Small intestine (tissue), 7 donors: ENCODE data around the gene GRB14. TPM values are rescaled to one million over a fixed set of nuclear protein-coding genes. Genes with fewer than 3 reads are reported as not detected.
"Not testable (repeated sequence)": the region's sequence is repeated elsewhere in the genome, so short reads cannot be mapped to it uniquely, and the experiment has no call there.

Experiments used
- DNase-seq, 2 donors: peaks; one replicate each; pipeline versions ENCODE4 v3.0.0 to v3.0.0-alpha.2; 2013
- FAIRE-seq: peaks from 2 replicates; lab custom pipeline; 2012; peaks lifted over from hg19 to GRCh38; lab: Jason Lieb, UNC
- H3K27ac ChIP-seq, 3 donors: one replicate each; pipeline ENCODE4 v1.5.1; 2013; ENCODE audit warnings: low read length in 2 of 3, mild to moderate bottlenecking in 2 of 3, control low read depth in 1 of 3, inconsistent platforms in 1 of 3, low read depth in 1 of 3, moderate library complexity in 1 of 3
- H3K27me3 ChIP-seq, 3 donors: one replicate each; pipeline ENCODE4 v1.6.1; 2013; ENCODE audit warnings: low read length in 3 of 3, inconsistent platforms in 1 of 3; ENCODE audit not compliant: control insufficient read depth in 3 of 3, insufficient read depth in 3 of 3
- H3K36me3 ChIP-seq, 3 donors: one replicate each; pipeline ENCODE4 v1.6.1; 2013; ENCODE audit warnings: low read length in 3 of 3, inconsistent platforms in 1 of 3, low read depth in 1 of 3, mild to moderate bottlenecking in 1 of 3, moderate library complexity in 1 of 3; ENCODE audit not compliant: control insufficient read depth in 3 of 3, insufficient read depth in 2 of 3
- H3K4me1 ChIP-seq, 3 donors: one replicate each; pipeline ENCODE4 v1.6.1; 2013; ENCODE audit warnings: low read length in 2 of 3, inconsistent platforms in 1 of 3, low read depth in 1 of 3, mild to moderate bottlenecking in 1 of 3, moderate library complexity in 1 of 3; ENCODE audit not compliant: control insufficient read depth in 3 of 3, insufficient read depth in 2 of 3
- H3K4me3 ChIP-seq, 3 donors: one replicate each; pipeline ENCODE4 v1.5.1; 2013; ENCODE audit warnings: low read length in 3 of 3, control low read depth in 1 of 3, inconsistent platforms in 1 of 3, low read depth in 1 of 3, mild to moderate bottlenecking in 1 of 3, moderate library complexity in 1 of 3
- H3K9me3 ChIP-seq, 2 donors: one replicate each; pipeline ENCODE4 v1.6.1; 2013; ENCODE audit warnings: low read depth in 1 of 2, low read length in 1 of 2; ENCODE audit not compliant: control insufficient read depth in 2 of 2, insufficient read depth in 1 of 2
- WGBS, 3 donors: extraction: QIAGEN DNeasy Blood & Tissue Kit; methylation state at CpG; one replicate each; pipeline ENCODE4 v1.1.7; 2013; 5-methylcytosine and 5-hydroxymethylcytosine counted together
- polyA plus RNA-seq, 4 donors: library from polyadenylated mRNA; stranded (reverse) in 3 of 4; unstranded in 1 of 4; fragments of 200-250 nt in 3 of 4; fragments of 120-200 nt in 1 of 4; gene quantifications; one replicate each; pipeline versions ENCODE4 v1.2.1 to v1.2.3, GENCODE V29; 2013
- donor health status: healthy with polysubstance abuse.
- donor health status: control.
- donor health status: control.
- donor health status: Bipolar disorder and iron deficiency.
- donor health status: healthy.

The GRB14 gene
- polyA plus RNA-seq, 4 donors = 0.45 to 7.0 (median 2.0) TPM; not detected in 1

GRCh38 chr2:164655750-164656149, 34.5 kb upstream of the GRB14 start:
- DNase-seq (no peak), FAIRE-seq (no peak)
- WGBS, 3 donors = 85 to 93% (median 90%) methylated on average over 2 of the region's 2 CpGs
- no peak overlapping the region for H3K4me3 ChIP-seq
- H3K36me3 ChIP-seq = no peaks in the 10 kb centered on the region
- peaks cover 0 to 6% of the 10 kb centered on the region in 2 donors for H3K9me3 ChIP-seq
- no peaks in the 10 kb centered on the region for H3K4me1 ChIP-seq
- H3K27ac ChIP-seq = no peak overlapping the region
- H3K27me3 ChIP-seq = no peaks in the 10 kb centered on the region

- no peak for DNase-seq
- Histone ChIP-seq H3K27ac (no peak overlapping the region), H3K9me3 (peaks cover 0 to 6% of the 10 kb centered on the region in 2 donors), H3K4me1 (no peaks in the 10 kb centered on the region), H3K4me3 (no peak overlapping the region), H3K27me3 (no peaks in the 10 kb centered on the region), H3K36me3 (no peaks in the 10 kb centered on the region)
- no peak for FAIRE-seq
These were observed 34.1 kb upstream of the GRB14 start for GRCh38 chr2:164655336-164655735.

GRCh38 chr2:164651361-164651760, 30.1 kb upstream of the GRB14 start:
- DNase-seq (no peak), FAIRE-seq (no peak)
- Histone ChIP-seq H3K9me3 (peaks cover 0 to 6% of the 10 kb centered on the region in 2 donors), H3K36me3 (no peaks in the 10 kb centered on the region), H3K4me1 (no peaks in the 10 kb centered on the region), H3K4me3 (no peak overlapping the region), H3K27me3 (no peaks in the 10 kb centered on the region), H3K27ac (no peak overlapping the region)
- WGBS, 3 donors = 59 to 76% (median 67%) methylated on average over 1 of the region's 1 CpG

GRCh38 chr2:164644036-164644700, 22.9 kb upstream of the GRB14 start:
- Histone ChIP-seq H3K9me3 (no peaks in the 10 kb centered on the region), H3K4me3 (no peak overlapping the region), H3K27me3 (no peaks in the 10 kb centered on the region), H3K27ac (no peak overlapping the region), H3K4me1 (no peaks in the 10 kb centered on the region), H3K36me3 (no peaks in the 10 kb centered on the region)
- no peak for DNase-seq
- FAIRE-seq = no peak
- WGBS, 3 donors = 92 to 100% (median 94%) methylated on average over 1 of the region's 1 CpG

- Histone ChIP-seq H3K27ac (no peak overlapping the region), H3K36me3 (no peaks in the 10 kb centered on the region), H3K9me3 (no peaks in the 10 kb centered on the region), H3K4me1 (no peaks in the 10 kb centered on the region), H3K4me3 (no peak overlapping the region), H3K27me3 (no peaks in the 10 kb centered on the region)
- DNase-seq = no peak
- 81 to 85% (median 82%) methylated on average over 8 of the region's 8 CpGs for WGBS, 3 donors
- FAIRE-seq = no peak
These were observed 21.8 kb upstream of the GRB14 start for GRCh38 chr2:164642946-164643555.

DNA sequence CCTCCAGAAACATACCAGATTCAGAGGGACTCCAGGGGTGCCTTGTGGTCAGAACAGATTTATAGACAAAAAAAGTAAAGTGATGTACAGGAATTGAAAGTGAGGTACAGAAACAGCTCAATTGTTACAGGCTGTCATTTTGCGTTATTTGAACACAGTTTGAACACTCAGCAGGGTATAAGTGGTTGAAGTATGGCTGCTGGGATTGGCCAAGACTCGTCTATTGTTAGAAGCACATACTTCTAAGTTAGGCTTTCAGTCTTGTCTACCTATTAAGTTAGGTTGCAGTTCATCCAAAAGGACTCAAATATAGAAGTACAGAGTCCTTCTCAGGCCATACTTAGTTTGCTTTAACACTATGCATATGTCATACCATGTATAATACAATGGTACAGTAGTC, 21.0 kb upstream of the GRB14 start:
- H3K36me3 ChIP-seq = no peaks in the 10 kb centered on the region
- no peaks in the 10 kb centered on the region for H3K9me3 ChIP-seq
- no peaks in the 10 kb centered on the region for H3K4me1 ChIP-seq
- FAIRE-seq = no peak
- WGBS, 3 donors = 81 to 88% (median 83%) methylated on average over 2 of the region's 2 CpGs
- H3K27ac ChIP-seq = no peak overlapping the region
- no peak overlapping the region for H3K4me3 ChIP-seq
- DNase-seq = no peak
- H3K27me3 ChIP-seq = no peaks in the 10 kb centered on the region

DNA sequence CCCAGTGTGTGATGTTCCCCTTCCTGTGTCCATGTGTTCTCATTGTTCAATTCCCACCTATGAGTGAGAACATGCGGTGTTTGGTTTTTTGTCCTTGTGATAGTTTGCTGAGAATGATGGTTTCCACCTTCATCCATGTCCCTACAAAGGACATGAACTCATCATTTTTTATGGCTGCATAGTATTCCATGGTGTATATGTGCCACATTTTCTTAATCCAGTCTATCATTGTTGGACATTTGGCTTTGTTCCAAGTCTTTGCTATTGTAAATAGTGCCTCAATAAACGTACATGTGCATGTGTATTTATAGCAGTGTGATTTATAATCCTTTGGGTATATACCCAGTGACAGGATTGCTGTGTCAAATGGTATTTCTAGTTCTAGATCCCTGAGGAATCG, 7.0 kb upstream of the GRB14 start:
- not testable (repeated sequence) for FAIRE-seq, H3K27ac ChIP-seq, DNase-seq

DNA sequence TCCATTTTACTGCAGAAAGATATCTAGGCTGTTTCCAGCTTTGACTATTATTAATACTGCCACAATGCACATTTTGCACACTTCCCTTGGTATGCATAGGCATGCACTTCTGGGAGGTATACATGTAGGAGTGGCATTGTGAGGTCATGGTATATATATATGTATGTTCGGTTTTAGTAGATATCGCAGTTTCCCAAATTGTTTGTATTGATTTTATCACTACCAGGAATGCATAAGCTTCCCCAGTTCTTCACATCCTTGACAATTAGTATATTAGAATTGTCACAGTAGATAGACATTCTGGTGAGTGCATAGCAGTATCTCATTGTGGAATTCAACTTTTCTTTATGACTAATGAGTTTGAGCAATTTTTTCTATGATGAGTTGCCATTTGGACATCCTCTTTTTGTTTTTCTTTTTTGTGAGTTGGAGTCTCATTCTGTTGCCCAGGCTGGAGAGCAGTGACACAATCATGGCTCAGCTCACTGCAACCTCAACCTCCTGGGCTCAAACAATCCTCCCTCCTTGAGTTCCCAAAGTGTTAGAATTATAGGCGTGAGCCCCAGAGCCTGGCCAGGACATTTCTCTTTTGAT, 4.2 kb upstream of the GRB14 start:
- Histone ChIP-seq H3K27ac (no peak overlapping the region), H3K27me3 (peaks cover 0 to 3% (median 0%) of the 10 kb centered on the region in 3 donors), H3K36me3 (no peaks in the 10 kb centered on the region), H3K9me3 (no peaks in the 10 kb centered on the region), H3K4me3 (no peak overlapping the region), H3K4me1 (peaks cover 0 to 7% (median 0%) of the 10 kb centered on the region in 3 donors)
- FAIRE-seq = no peak
- DNase-seq = no peak
- 88 to 92% (median 90%) methylated on average over 3 of the region's 3 CpGs for WGBS, 3 donors

More for the DNA sequence above, 7.0 kb upstream of the GRB14 start:
- not testable (repeated sequence) for H3K27me3 ChIP-seq, H3K4me1 ChIP-seq, H3K4me3 ChIP-seq, H3K9me3 ChIP-seq, H3K36me3 ChIP-seq
- 47 to 76% (median 66%) methylated on average over 2 to 3 of the region's 3 CpGs for WGBS, 3 donors
